ENCODE measurements around the gene RGS13. TPM values are rescaled to one million over a fixed set of nuclear protein-coding genes. Genes with fewer than 3 reads are reported as not detected.

RGS13 gene
- total RNA-seq, 2 experiments from 2014 or later: 80.4 to 214 TPM

GRCh38 chr1:192600275-192600674 lies 35.7 kb upstream of the RGS13 start:
- Histone ChIP-seq H2AFZ (ENCODE audit: low read length) (no peak overlapping the region), H3K4me2 (ENCODE audit: low read length) (no peak overlapping the region), H4K20me1 (ENCODE audit: insufficient read depth, low read length) (no peaks in the 10 kb centered on the region), H3K4me3 (ENCODE audit: low read depth, low read length, poor library complexity, severe bottlenecking) (no peak overlapping the region), H3K4me1 (ENCODE audit: insufficient read depth, low read length, poor library complexity, severe bottlenecking) (peaks cover 9% of the 10 kb centered on the region), H3K9me3 (ENCODE audit: low read length) (no peaks in the 10 kb centered on the region), H3K27ac (ENCODE audit: low read depth, low read length, poor library complexity, severe bottlenecking) (no peak overlapping the region), H3K9me2 (ENCODE audit: insufficient read depth, low read length) (no peaks in the 10 kb centered on the region), H3K36me3 (ENCODE audit: insufficient read depth, low read length) (no peaks in the 10 kb centered on the region), H3K79me2 (ENCODE audit: insufficient read depth, low read depth, low read length) (no peaks in the 10 kb centered on the region)
- ChIA-PET CTCF (ENCODE audit: unreplicated experiment) (no interaction called here), POLR2A (interaction anchor here (0.9 to 1.4 kb wide), 4 partner anchors 9 to 18 kb away, joined by 3 to 4 read pairs (median 4); no protein-coding TSS in a partner anchor)
- BruUV-seq (replicated peaks): no TSS peak
- TF ChIP-seq EZH2phosphoT487 (IDR thresholded peaks at IDR 0.05; ENCODE audit: borderline replicate concordance, low read depth, low read length): no peak
- no peak for TF ChIP-seq CTCF (conservative IDR thresholded peaks at IDR 0.05; ENCODE audit: low read length)
- intact Hi-C loops (cut with micrococcal nuclease; ENCODE audit: unreplicated experiment): no loop called here
- DNase-seq (ENCODE audit: low spot score): no peak

GRCh38 chr1:192601143-192601542 lies 34.8 kb upstream of the RGS13 start:
- intact Hi-C loops (cut with micrococcal nuclease; ENCODE audit: unreplicated experiment): no loop called here
- Histone ChIP-seq H3K79me2 (ENCODE audit: insufficient read depth, low read depth, low read length) (no peaks in the 10 kb centered on the region), H3K4me3 (ENCODE audit: low read depth, low read length, poor library complexity, severe bottlenecking) (no peak overlapping the region), H3K27ac (ENCODE audit: low read depth, low read length, poor library complexity, severe bottlenecking) (no peak overlapping the region), H3K9me2 (ENCODE audit: insufficient read depth, low read length) (no peaks in the 10 kb centered on the region), H4K20me1 (ENCODE audit: insufficient read depth, low read length) (no peaks in the 10 kb centered on the region), H2AFZ (ENCODE audit: low read length) (no peak overlapping the region), H3K4me2 (ENCODE audit: low read length) (no peak overlapping the region), H3K9me3 (ENCODE audit: low read length) (no peaks in the 10 kb centered on the region), H3K36me3 (ENCODE audit: insufficient read depth, low read length) (no peaks in the 10 kb centered on the region), H3K4me1 (ENCODE audit: insufficient read depth, low read length, poor library complexity, severe bottlenecking) (peaks cover 12% of the 10 kb centered on the region)
- ChIA-PET POLR2A (no interaction called here), CTCF (ENCODE audit: unreplicated experiment) (no interaction called here)
- no peak for DNase-seq (ENCODE audit: low spot score)
- no peak for TF ChIP-seq EZH2phosphoT487 (IDR thresholded peaks at IDR 0.05; ENCODE audit: borderline replicate concordance, low read depth, low read length)
- no peak for TF ChIP-seq CTCF (conservative IDR thresholded peaks at IDR 0.05; ENCODE audit: low read length)
- BruUV-seq (replicated peaks): no TSS peak

DNA sequence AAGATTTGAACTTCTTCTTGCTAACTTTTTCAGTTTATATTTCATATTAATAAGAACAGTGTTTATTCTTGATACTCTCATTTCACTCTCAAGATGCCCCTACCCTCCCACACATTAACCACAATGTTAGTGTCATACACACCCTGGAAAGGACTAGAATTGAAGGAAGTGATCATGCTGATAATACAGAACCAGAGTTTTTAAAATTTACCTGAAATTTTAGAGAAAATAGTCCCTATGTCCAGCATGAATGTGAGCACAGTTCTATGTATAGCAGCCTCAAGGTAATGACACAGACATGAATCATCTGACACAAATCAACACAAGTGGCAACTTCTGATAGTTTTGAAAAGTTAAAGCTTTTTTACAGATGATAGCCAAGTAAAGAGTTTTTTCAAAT lies 34.4 kb upstream of the RGS13 start:
- no peaks in the 10 kb centered on the region for H3K36me3 ChIP-seq (ENCODE audit: insufficient read depth, low read length)
- intact Hi-C loops (cut with micrococcal nuclease; ENCODE audit: unreplicated experiment): no loop called here
- H3K4me1 ChIP-seq (ENCODE audit: insufficient read depth, low read length, poor library complexity, severe bottlenecking): peaks cover 12% of the 10 kb centered on the region
- CTCF ChIA-PET (ENCODE audit: unreplicated experiment): no interaction called here
- BruUV-seq (replicated peaks): no TSS peak
- no peak overlapping the region for H3K4me2 ChIP-seq (ENCODE audit: low read length)
- DNase-seq (ENCODE audit: low spot score): no peak
- POLR2A ChIA-PET: interaction anchor here (0.9 kb wide), 1 partner anchor 10 kb away, joined by 3 read pairs; no protein-coding TSS in a partner anchor
- H3K79me2 ChIP-seq (ENCODE audit: insufficient read depth, low read depth, low read length): no peaks in the 10 kb centered on the region
- H3K9me3 ChIP-seq (ENCODE audit: low read length): no peaks in the 10 kb centered on the region; the same call in 1 of the 2 replicates
- no peak overlapping the region for H3K4me3 ChIP-seq (ENCODE audit: low read depth, low read length, poor library complexity, severe bottlenecking)
- TF ChIP-seq CTCF (conservative IDR thresholded peaks at IDR 0.05; ENCODE audit: low read length) (no peak), EZH2phosphoT487 (IDR thresholded peaks at IDR 0.05; ENCODE audit: borderline replicate concordance, low read depth, low read length) (no peak)
- no peak overlapping the region for H2AFZ ChIP-seq (ENCODE audit: low read length)
- no peaks in the 10 kb centered on the region for H4K20me1 ChIP-seq (ENCODE audit: insufficient read depth, low read length)
- H3K9me2 ChIP-seq (ENCODE audit: insufficient read depth, low read length): no peaks in the 10 kb centered on the region
- no peak overlapping the region for H3K27ac ChIP-seq (ENCODE audit: low read depth, low read length, poor library complexity, severe bottlenecking)

All from OCI-LY7 (cell line).